CD1c-positive myeloid dendritic cell (primary cell): ENCODE results near the gene CD86.
A peak's percentile ranks its signal among the peaks of the same experiment; 100 is the strongest.

Source experiments
- DNase-seq: peaks from one replicate; pipeline ENCODE4 v3.0.0-alpha.2; 2016; ENCODE audit errors: extremely low spot score

Gene CD86

GRCh38 chr3:122092460-122093165, 37.5 kb downstream of the CD86 start:
- peak; percentile 70 for DNase-seq

GRCh38 chr3:122094125-122094524, 39.0 kb downstream of the CD86 start:
- DNase-seq, result no peak

GRCh38 chr3:122094693-122095092, 39.5 kb downstream of the CD86 start:
- DNase-seq, result no peak

DNA sequence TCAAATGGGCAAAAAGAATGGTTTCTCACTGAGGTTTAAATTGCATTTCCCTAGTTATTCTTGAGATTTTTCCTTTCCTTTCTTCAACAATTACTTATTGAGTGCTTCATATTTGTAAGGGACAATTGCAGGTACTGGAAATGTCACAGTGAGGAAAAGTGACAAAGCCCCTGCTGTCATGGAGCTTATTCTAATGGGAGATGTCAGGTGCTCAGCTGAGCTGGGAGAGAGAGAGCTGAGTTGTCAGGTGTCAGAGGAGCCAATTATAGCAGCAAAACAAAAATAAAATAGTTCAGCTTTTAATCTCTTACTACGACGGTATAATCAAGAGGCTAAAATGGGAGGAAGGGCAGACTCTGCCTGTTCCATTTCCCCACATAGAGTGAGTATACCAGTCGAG, 42.0 kb downstream of the CD86 start:
- no peak for DNase-seq

GRCh38 chr3:122098611-122099010, 43.4 kb downstream of the CD86 start:
- DNase-seq, result no peak

DNA sequence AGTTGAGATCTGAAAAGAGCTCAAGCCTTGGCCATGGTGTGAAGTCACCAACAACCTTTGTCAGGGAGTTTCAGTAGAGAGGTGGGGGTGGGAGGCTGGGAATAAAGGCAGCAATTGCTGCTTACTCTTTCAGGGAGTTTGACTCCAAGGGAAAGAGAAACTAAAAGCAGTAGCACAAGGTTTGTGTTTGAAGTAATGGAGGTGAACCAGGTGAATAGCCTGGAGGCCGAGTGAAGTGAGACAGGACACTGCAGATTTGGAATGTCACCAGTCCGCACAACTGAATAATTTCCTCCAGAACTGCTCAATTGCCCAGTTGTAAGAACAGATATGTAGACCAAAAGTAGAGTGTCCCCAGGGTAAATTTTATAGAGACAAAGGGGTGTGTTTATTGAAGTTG, 44.1 kb downstream of the CD86 start:
- DNase-seq, result no peak

DNA sequence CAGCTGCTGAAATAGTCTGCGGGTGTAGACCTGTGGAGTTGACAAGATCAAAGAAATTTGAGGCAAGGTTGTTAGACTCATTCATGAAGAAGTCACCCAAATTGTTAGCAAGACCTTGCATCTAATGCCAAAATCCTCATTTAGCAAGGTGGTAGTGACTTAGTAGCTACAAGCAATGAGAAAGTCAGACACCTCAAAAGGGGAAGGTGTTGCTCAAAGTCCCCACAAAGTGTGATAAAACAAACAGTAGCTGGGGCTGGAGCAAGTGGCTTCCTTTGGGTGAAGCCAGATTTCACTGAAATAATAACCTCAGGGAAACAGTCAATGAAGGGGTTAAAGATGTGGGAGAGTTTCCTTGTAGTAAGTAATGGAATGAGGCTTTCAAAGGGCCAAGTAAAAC, 44.9 kb downstream of the CD86 start:
- DNase-seq, result no peak

- DNase-seq, result peak; percentile 66
Measured at GRCh38 chr3:122100591-122101463, 45.7 kb downstream of the CD86 start.

GRCh38 chr3:122101646-122102045, 46.5 kb downstream of the CD86 start:
- peak; percentile 73 for DNase-seq

- DNase-seq, result peak; percentile 72
Measured at GRCh38 chr3:122102191-122102935, 47.2 kb downstream of the CD86 start.

- no peak for DNase-seq
Measured at GRCh38 chr3:122103821-122104514, 48.8 kb downstream of the CD86 start.

- DNase-seq, result no peak
Measured at GRCh38 chr3:122104515-122105194, 49.5 kb downstream of the CD86 start.

DNA sequence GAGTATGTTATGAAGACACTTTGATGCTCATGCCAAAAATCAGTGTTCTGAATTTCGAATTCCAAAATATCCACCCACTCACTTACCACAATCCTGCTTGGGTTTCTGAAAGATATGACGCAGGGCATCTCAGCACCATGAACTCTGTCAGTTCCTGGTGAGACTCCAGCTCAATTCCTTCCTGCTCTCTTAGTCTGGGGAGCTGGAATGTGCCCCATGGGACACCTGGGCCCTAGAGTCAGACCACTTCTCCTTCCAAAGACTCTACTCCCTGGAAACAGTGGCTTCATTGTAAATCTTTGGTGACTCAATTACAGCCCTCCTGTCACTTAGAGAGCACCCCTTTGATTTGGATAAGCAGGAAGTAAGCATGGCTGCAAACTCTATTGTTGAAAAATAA, 50.5 kb downstream of the CD86 start:
- DNase-seq, result no peak

- no peak for DNase-seq
Measured at GRCh38 chr3:122107171-122107570, 52.0 kb downstream of the CD86 start.

- peak; percentile 38 for DNase-seq
Measured at GRCh38 chr3:122111974-122112373, 56.8 kb downstream of the CD86 start.

- DNase-seq, result no peak
Measured at GRCh38 chr3:122112754-122113153, 57.6 kb downstream of the CD86 start.

- no peak for DNase-seq
Measured at GRCh38 chr3:122123850-122124249, 68.7 kb downstream of the CD86 start.

- no peak for DNase-seq
Measured at GRCh38 chr3:122132949-122133540, 77.9 kb downstream of the CD86 start.

DNA sequence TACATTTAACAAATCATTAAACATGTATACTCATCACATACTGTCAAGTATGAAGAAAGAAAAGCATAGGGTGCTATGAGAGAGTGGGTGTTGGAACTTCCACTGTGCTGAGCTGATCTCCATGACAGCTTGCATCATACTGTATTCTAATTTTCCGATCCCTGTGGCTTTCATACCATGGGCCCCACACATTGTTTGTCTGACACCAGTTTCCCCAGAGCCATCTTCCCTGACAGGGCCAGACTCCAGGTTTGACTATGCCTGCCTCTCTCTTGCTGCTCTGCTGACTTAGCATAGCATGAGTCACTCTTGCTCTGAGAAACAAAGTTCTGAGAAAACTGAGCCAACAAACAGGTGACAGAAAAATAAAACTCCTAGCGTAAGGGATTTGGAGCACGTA, 91.3 kb downstream of the CD86 start:
- DNase-seq, result no peak

- DNase-seq, result no peak
Measured at GRCh38 chr3:122148941-122149627, 93.9 kb downstream of the CD86 start.
